ENCODE measurements around the gene SCPEP1. TPM values are rescaled to one million over a fixed set of nuclear protein-coding genes. Genes with fewer than 3 reads are reported as not detected.
"Not testable (repeated sequence)": the region's sequence is repeated elsewhere in the genome, so short reads cannot be mapped to it uniquely, and the experiment has no call there.

Gene SCPEP1
- total RNA-seq, 1 donor from 2014 or later: 69.5 TPM

GRCh38 chr17:56960596-56961538 lies 17.1 kb upstream of the SCPEP1 start, which contains the start of gene COIL:
Gene COIL (minus strand): TSS chr17:56961050. CDS start chr17:56961019, 31 bp downstream.
- peak within 1 kb of the TSS; percentile 63 to 66 for H3K4me3 ChIP-seq
- no peak for TF ChIP-seq POLR2A (IDR thresholded peaks at IDR 0.05)
- TF ChIP-seq CTCF (IDR thresholded peaks at IDR 0.05): peak; percentile 94 to 99 (median 99)
- peak; percentile 83 to 86 for TF ChIP-seq POLR2AphosphoS5 (IDR thresholded peaks at IDR 0.05; ENCODE audit: insufficient read depth in 1 of 2, low read depth in 1 of 2)
- peak in 1 of 2 donors; percentile 91 for DNase-seq (ENCODE audit: extremely low spot score in 2 of 2)
- no peaks in the 10 kb centered on the region for H3K27me3 ChIP-seq
- H3K36me3 ChIP-seq: peaks cover 0 to 2% of the 10 kb centered on the region in 2 donors
- H3K4me1 ChIP-seq: peaks cover 28% of the 10 kb centered on the region
- intact Hi-C loops (cut with DNase I): no loop called here
- peak within 1 kb of the TSS; percentile 86 for H3K27ac ChIP-seq
- no peaks in the 10 kb centered on the region for H3K9me3 ChIP-seq

DNA sequence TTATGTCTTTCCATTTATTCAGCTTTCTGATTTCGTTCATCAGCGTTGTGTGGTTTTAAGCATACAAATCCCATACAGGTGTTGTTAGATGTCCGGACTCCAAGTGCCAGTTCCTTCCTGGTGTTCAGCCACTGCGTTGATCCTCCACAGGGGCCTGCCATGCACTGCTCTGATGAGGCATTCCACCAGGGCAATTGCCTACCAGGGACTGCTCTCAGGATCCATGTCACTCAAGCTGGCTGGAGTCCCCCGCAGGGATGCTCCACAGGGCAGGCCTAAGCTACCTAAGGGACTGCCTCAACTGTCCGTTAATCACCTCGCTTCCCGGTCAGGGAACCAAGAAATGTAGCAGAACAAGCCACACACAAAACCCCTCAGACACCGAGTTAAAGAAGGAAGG lies 12.7 kb upstream of the SCPEP1 start:
- H3K4me1 ChIP-seq; H3K9me3 ChIP-seq; H3K27me3 ChIP-seq; DNase-seq (ENCODE audit: extremely low spot score in 2 of 2); intact Hi-C loops (cut with DNase I); H3K36me3 ChIP-seq; H3K4me3 ChIP-seq; H3K27ac ChIP-seq: not testable (repeated sequence)

- H3K27ac ChIP-seq; H3K4me1 ChIP-seq; H3K4me3 ChIP-seq; H3K9me3 ChIP-seq; H3K27me3 ChIP-seq; H3K36me3 ChIP-seq; intact Hi-C loops (cut with DNase I); DNase-seq (ENCODE audit: extremely low spot score in 2 of 2): not testable (repeated sequence)
These were observed 12.2 kb upstream of the SCPEP1 start for GRCh38 chr17:56965681-56966080.

DNA sequence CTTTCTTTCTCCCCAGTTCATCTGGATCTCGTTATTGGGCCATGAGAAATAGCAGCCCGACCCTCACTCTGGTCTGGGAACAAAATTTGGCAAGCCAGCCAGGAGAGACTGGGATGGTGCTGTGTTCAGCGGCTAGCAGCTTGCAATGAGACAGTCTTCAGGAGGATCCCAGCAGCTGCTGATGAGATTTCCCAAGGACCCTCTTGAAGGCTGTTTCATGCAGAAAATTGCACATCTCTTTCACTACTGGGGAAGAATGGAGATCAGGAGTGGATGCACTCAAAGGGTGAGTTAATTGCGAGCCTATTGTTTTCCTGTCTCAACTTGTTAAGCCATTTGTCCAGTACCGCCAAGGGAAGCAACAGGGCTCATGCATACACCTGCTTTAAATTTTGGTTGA lies 11.6 kb upstream of the SCPEP1 start:
- Histone ChIP-seq H3K9me3 (no peaks in the 10 kb centered on the region), H3K36me3 (no peaks in the 10 kb centered on the region), H3K4me1 (no peaks in the 10 kb centered on the region), H3K27ac (no peak overlapping the region), H3K27me3 (no peaks in the 10 kb centered on the region), H3K4me3 (no peak overlapping the region)
- TF ChIP-seq CTCF (IDR thresholded peaks at IDR 0.05) (no peak), POLR2A (IDR thresholded peaks at IDR 0.05) (no peak), POLR2AphosphoS5 (IDR thresholded peaks at IDR 0.05; ENCODE audit: insufficient read depth in 1 of 2, low read depth in 1 of 2) (no peak)
- intact Hi-C loops (cut with DNase I): no loop called here
- DNase-seq (ENCODE audit: extremely low spot score in 2 of 2): no peak

DNA sequence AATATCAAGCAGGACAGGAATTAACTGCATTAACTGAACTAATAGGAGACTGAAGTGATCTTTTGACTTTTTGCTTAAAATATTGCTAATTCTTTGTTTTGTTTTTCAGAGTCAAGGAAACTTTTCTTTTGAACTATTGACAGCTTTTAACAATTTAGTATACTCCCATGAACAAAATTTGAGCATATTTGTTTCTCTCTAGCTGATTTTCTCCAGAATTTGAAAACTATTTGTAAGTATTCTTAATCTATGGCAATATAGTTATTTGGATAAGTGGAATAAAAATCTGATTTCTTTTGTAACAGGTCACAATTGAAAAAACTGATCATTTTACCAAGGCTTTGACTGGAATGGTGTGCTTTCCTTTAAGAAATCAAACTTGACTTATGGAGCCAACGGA lies 7.0 kb upstream of the SCPEP1 start:
- Histone ChIP-seq H3K4me1 (no peaks in the 10 kb centered on the region), H3K9me3 (no peaks in the 10 kb centered on the region), H3K36me3 (no peaks in the 10 kb centered on the region), H3K4me3 (no peak overlapping the region), H3K27me3 (no peaks in the 10 kb centered on the region), H3K27ac (no peak overlapping the region)
- intact Hi-C loops (cut with DNase I): no loop called here
- TF ChIP-seq POLR2AphosphoS5 (IDR thresholded peaks at IDR 0.05; ENCODE audit: insufficient read depth in 1 of 2, low read depth in 1 of 2) (no peak), CTCF (IDR thresholded peaks at IDR 0.05) (no peak), POLR2A (IDR thresholded peaks at IDR 0.05) (no peak)
- no peak for DNase-seq (ENCODE audit: extremely low spot score in 2 of 2)

DNA sequence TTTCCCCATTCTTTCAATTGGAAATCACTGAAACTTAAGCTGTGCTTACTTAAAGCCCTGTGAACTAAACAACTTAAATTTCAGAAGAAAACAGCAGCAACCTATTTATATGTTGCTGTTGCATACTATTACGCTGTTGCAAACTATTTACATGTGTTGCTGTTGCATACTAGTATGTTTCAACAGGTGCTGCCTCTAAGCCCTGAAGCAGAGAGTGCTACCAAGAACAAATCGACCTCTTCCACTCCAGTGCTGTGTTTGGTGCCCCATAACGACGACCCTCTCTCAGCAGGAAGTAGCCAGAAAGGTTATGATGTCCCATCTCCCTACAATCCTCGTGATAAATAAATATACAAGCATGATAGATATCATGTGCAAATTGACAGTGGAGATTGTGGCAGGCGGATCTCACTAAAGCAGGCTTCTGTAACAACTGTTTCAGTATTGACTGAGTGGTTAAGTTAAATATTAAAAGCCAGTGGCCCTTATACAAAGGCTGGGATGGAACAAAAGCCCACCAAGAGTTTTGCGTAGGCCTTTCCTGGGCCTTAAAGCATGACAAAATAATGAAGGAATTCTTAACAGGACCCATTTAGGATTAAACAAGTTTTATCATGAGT lies 5.7 kb upstream of the SCPEP1 start:
- Histone ChIP-seq H3K27me3 (no peaks in the 10 kb centered on the region), H3K9me3 (no peaks in the 10 kb centered on the region), H3K4me1 (no peaks in the 10 kb centered on the region), H3K4me3 (no peak overlapping the region), H3K27ac (no peak overlapping the region), H3K36me3 (no peaks in the 10 kb centered on the region)
- TF ChIP-seq POLR2AphosphoS5 (IDR thresholded peaks at IDR 0.05; ENCODE audit: insufficient read depth in 1 of 2, low read depth in 1 of 2): no peak
- TF ChIP-seq POLR2A (IDR thresholded peaks at IDR 0.05): no peak
- no peak for TF ChIP-seq CTCF (IDR thresholded peaks at IDR 0.05)
- intact Hi-C loops (cut with DNase I): no loop called here
- DNase-seq (ENCODE audit: extremely low spot score in 2 of 2): no peak
